ENCODE results near the gene TMEM121. TPM values are rescaled to one million over a fixed set of nuclear protein-coding genes. Genes with fewer than 3 reads are reported as not detected.

The TMEM121 gene
- total RNA-seq, 1 donor from 2014 or later = 2.1 TPM

DNA sequence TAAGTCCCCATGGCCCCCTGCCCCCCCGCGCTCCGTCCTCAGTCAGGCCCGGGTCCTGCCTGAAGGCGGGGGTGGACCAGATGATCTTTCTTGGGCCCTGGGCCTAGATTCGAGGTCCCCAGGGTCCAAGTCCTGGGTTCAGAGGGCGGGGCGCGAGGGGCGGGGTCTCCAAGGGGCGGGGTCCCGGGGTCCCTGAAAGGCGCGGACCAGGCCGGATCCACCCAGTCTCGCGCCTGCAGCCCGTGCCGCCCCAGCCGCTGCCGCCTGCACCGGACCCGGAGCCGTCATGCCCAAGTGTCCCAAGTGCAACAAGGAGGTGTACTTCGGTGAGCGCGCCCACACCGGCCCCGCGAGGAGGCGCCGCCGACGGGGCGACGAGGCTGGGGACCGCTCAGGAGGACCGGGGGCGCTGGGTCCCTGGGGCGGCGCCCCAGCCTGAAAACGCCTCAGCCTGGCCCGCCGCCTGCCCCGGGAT lies 39.4 kb upstream of the TMEM121 start:
- peak; percentile 95 for DNase-seq (ENCODE audit: low spot score)

DNA sequence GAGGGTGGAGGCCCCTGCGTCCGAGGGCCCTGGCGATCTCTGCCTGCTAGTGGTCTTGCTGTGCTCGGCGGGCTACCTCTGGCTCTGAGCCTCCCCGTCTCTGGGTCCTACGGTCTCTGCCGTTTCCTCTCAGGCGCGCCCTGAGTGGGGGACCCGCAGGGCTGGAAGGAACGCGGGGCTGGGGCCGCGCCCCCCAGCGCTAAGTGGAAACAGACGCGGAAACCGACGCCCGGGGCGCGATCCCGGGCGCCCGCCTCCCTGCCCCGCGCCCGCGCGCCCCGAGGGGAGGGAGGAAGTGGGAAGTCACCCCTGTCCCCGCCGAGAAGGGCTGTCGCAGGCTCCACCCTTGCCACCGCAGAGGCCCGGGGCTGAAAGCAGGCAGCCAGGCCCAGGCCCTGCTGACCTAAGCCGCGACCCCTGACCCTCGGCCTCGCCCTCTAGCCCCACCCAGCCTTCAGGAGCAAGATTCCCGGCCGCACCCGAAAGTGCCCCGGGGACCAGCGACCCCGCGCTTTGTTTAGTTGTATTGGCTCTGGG lies 38.9 kb upstream of the TMEM121 start:
- DNase-seq (ENCODE audit: low spot score) = no peak

DNA sequence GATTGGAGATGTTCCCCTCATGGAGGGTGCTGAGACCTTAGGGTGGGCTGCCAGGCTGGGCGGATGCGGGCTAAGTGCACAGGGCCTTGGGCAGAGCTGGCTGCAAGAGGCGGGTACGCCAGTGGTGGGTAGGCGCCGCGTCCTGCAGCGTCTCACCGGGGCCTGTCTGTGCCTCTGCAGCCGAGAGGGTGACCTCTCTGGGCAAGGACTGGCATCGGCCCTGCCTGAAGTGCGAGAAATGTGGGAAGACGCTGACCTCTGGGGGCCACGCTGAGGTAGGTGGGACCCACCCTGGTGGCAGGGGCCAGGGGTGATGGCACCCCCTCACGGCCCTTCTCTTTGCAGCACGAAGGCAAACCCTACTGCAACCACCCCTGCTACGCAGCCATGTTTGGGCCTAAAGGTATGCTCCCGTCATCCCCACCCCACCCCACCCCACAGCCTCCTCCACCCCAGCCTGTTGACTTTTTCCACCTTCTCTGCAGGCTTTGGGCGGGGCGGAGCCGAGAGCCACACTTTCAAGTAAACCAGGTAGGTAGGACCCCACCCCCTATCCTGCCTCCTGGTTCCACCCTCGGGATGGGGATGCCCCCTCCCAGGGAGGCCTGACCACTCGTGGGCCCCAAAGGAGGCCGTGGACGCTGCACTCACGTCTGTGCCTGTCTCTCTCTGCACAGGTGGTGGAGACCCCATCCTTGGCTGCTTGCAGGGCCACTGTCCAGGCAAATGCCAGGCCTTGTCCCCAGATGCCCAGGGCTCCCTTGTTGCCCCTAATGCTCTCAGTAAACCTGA lies 38.2 kb upstream of the TMEM121 start:
- DNase-seq (ENCODE audit: low spot score) = no peak

DNA sequence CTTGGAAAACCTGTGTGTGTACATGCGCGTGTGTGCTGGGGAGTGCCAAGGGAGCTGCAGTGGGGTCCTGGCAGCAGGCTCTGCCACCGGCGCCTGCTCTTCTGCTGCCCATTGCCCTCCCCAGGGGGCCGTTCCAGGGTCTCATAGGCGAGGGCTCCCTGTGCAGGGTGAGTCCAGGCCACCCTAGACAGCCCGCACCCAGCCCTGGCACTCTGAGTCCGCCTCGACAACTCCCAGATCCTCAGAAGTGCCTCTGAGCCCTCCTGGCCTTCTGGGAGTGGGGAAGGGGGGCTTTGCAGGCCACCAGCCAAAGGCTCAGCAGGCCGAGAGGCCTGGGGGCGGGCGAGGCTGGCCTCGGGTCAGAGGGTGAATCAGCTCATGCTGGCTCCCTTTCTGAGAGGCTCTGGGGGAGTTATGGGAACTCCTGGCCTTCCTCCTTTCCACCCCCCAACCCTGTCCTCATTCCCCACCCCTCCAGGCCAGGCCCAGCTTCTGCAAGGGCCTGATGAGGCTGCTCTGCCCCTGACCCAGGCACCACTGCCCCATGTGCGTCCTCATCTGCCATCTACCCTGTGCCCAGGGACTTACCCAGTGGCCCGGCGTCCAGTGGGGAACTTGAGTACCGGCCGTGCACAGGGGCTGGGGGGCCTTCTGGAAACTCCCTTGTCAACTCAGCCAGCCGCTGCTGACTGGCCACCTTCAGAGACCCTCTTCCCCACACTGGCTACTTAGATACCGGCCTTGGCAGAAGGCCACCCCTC lies 37.4 kb upstream of the TMEM121 start:
- no peak for DNase-seq (ENCODE audit: low spot score)

- DNase-seq (ENCODE audit: low spot score) = no peak
Measured at GRCh38 chr14:105489542-105490266, 36.7 kb upstream of the TMEM121 start.

DNA sequence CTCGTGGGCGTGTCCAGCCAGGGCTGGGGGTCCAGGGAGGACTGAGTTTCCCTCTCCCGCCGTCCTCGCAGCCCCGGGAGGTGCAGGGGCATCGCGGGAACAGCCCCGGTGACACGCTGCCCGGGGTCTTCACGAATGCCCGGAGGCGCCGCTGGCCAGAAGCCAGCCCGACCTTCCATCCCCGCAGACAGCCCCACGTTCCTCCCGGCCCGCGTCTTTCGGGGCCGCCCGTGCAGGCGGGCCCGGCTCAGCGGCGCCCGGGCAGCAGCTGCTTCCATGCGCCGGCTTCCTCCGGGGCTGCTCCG lies 36.2 kb upstream of the TMEM121 start:
- no peak for DNase-seq (ENCODE audit: low spot score)

- DNase-seq (ENCODE audit: low spot score) = peak; percentile 100
Measured at GRCh38 chr14:105490572-105491365, 35.6 kb upstream of the TMEM121 start, which contains the start of gene TEDC1. Gene TEDC1, plus strand, starts transcription at chr14:105491246. Its CDS starts 130 bp downstream, at chr14:105491376.

GRCh38 chr14:105491366-105491973 lies 34.9 kb upstream of the TMEM121 start:
- no peak for DNase-seq (ENCODE audit: low spot score)

- DNase-seq (ENCODE audit: low spot score) = no peak
Measured at GRCh38 chr14:105492031-105492970, 34.1 kb upstream of the TMEM121 start.

GRCh38 chr14:105492971-105493871 lies 33.2 kb upstream of the TMEM121 start:
- no peak for DNase-seq (ENCODE audit: low spot score)

DNA sequence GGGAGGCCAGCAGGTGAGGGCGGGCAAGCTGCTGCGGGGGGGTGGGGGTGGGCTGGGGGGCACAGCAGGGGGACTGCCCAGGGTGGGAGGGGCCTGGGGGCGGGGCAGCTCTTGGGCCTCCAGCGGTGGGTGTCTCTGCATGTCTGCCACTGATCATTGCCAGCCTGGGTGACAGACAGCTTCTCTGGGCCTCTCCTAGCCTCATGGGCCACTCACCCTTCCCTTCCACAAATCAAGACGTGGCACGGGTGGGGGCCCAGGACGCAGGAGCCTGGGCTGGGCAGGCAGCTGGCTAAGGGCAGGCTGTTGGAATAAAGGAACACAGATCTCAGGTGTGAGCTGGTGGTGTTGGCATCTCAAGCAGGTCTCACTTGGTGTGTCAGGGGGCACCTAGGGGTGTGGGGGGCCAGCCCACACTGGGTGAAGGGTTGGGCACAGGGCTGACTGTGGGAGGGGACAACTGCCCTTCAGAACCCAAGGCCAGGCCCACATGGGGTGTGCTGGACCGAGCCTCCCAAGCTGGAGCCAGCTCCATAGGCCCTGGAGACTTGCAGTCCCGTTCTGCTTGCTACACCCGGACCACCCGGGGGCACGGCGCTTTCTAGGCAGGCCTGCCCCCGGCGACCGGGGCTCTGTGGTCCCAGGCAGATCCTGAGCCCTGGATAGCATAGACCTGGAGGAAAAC lies 32.3 kb upstream of the TMEM121 start:
- DNase-seq (ENCODE audit: low spot score) = no peak

DNA sequence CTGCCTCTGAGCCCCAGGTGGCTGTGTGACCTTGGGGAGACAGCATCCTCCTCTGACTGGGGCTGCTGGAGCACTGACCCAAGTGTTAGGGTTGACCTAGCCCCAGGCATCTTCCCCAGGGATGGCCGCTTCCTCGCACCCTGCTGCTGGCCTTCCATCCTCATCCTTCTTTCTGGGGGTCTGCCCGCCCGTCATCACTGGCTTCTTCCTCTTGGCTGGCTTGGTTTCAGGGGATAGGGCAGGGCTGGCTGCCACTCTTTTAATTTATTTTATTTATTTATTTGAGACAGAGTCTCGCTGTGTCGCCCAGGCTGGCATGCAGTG lies 31.8 kb upstream of the TMEM121 start:
- DNase-seq (ENCODE audit: low spot score) = no peak

GRCh38 chr14:105495101-105495989 lies 31.0 kb upstream of the TMEM121 start:
- no peak for DNase-seq (ENCODE audit: low spot score)

- DNase-seq (ENCODE audit: low spot score) = no peak
Measured at GRCh38 chr14:105495990-105496830, 30.2 kb upstream of the TMEM121 start.

DNA sequence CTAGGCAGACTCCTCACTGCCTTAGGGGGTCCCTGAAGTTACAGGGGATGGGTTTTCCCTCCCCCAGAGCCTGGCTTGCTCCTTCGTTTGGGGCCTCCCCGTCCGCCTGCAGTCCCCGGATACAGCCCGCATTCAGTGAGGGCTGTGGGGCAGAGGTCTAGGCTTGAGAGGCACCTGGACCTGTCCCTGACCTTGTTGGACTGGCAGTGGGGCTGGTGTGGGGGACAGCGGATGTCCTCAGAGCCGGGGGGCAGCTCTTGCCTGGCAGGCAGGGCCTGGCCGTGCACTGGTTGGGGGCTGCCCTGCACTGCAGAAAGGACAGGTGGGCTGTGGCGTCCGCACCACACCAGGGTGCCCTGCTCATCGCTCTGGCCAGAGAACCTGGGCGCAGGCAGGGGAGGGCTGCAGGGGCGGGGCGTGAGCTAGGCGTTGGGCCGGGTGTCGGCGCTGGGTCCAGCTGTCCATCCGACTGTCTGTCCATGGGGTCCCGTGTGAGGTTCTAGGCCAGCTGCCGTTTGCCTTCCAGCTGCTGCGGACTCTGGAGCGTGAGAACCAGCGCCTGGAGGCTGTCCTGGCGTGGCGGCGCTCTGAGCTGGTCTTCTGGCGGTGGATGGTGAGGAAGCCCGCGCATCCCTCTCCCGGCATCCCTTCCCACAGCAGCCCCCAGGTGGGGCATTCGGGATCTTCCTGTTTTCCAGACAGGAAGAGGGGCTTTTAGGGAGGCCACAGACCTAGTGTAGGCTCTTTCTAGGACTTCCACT lies 29.4 kb upstream of the TMEM121 start:
- no peak for DNase-seq (ENCODE audit: low spot score)
